ENCODE data around the gene MSI1.
A peak's percentile ranks its signal among the peaks of the same experiment; 100 is the strongest.

Gene MSI1

GRCh38 chr12:120377611-120378010 is 8.6 kb upstream of the MSI1 start:
- no peak for DNase-seq

DNA sequence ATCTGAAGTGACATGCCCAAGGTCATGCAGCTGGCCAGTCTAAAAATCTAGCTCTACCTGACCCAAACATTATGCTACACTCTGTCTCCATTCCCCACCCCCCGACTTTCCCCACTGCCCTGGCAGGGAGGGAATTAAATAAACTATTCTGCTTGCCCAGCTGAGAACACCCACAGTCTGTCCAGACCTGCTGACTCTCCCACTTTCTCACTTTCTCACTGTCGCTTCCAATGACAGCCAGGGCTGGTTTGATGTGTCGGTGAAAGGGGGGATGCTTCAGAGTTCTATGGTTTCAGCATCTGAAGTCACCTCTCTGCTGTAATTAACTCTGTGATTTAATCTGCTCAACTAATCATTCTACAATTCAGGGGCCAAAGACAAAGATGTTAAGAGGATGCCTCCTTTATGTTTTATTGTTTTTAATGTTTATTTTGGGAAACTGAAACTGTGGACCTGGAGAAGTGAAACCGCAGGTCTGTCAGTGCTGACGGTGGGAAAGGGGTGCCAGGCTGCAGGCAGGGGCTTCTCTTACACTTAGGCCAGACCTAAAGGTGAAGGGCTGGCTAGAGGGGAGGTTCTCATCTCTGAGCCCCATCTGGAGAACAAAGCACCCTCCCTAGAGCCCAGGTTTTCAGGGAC is 8.1 kb upstream of the MSI1 start:
- no peak for DNase-seq

DNA sequence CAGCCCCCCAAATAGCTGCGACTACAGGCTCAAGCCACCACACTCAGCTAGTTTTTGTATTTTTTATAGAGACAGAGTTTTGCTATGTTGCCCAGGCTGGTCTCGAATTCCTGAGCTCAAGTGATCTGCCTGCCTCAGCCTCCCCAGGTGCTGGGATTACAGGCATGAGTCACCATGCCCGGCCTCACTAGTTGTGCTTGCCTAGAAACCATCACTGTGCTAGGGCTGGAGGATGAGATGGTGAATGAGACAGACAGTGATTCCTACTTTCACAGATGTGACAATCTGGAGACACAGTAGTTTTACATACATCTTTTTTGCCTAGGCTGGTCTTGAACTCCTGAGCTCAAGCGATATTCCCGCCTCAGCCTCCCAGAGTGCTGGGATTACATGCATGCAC is 7.5 kb upstream of the MSI1 start:
- DNase-seq: no peak

DNA sequence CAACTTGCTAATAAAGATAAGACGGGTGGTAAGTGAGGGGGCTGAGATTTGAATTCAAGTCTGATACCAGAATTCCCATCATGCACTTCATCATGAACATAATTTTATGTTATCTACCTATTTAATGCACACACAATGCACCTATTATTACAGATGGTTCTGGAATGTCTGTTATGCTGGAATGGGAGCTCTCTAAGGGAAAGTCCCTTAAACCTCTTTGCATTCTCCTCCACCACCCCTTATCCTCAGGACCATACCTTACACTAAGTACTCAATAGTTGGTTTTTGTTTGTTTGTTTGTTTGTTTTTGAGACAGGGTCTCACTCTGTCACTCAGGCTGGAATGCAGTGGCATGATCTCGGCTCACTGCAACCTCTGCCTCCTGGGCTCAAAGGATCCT is 7.0 kb upstream of the MSI1 start:
- DNase-seq: no peak

DNA sequence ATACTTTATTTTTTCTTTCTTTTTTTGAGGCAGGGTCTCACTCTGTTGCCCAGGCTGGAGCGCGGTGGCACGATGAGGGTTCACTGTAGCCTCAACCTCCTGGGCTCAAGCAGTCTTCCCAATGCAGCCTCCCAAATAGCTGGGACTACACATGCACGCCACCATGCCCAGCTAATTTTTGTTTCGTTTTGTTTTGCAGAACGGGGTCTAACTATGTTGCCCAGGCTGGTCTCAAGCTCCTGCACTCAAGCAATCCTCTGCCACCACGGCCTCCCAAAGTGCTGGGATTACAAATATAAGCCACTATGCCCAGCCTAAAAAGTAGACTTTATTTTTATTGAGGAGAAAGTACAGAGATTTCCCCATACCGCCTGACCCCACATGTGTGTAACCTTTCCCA is 4.7 kb upstream of the MSI1 start:
- no peak for DNase-seq

- DNase-seq: no peak
These were observed 1.6 kb upstream of the MSI1 start for GRCh38 chr12:120370343-120371243.

- no peak for DNase-seq
These were observed 809 bp upstream of the MSI1 start for GRCh38 chr12:120369603-120370342.

DNA sequence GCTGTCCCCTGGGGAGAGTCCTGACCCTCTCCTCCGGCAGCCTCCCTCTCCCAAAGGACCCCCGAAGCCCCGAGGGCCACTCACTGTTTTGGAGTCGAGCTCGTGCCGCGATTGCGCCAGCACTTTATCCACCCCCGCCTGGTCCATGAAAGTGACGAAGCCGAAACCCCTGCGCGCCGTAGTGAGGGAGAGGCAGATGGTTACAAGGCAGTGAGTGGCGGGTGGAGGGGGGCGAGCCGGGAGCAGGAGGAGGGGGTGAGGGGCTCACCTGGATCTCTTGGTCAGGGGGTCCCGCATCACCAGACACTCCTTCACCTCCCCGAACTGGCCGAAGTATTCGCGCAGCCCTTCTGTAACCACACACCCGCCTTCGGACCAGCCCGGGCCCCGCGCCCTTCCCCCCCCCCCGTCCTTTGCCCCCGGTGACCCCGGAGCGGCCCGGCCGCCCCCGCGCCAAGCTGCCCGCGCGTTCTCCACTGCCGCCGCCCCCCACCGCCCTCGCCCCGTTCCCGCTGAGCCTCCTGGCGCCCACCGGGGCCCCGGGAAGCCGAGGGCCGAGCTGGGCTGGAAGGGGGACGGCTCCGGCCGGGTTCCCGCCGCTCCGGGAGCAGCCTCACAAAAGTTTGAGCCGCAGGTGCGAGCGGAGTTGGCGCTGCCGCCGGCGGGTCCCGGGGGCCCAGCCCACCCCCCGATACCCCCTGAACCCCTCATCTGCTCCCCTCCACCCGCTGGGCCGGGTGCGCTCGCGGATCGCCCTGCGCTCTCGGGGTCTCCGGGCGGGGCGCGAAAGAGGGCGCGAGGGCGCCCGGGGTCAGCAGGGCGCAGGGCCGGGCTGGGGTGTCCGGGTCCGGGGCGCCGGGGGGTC is 808 bp downstream of the MSI1 start:
- peak in 11 of 51 donors; percentile 4 to 49 (median 15) for DNase-seq

- DNase-seq: peak in 6 of 51 donors; percentile 5 to 31 (median 16)
These were observed 1.6 kb downstream of the MSI1 start for GRCh38 chr12:120367233-120367923.

- peak in 6 of 51 donors; percentile 4 to 31 (median 15) for DNase-seq
These were observed 2.1 kb downstream of the MSI1 start for GRCh38 chr12:120366845-120367232.

GRCh38 chr12:120366341-120366705 is 2.6 kb downstream of the MSI1 start:
- peak in 1 of 51 donors; percentile 27 for DNase-seq

DNA sequence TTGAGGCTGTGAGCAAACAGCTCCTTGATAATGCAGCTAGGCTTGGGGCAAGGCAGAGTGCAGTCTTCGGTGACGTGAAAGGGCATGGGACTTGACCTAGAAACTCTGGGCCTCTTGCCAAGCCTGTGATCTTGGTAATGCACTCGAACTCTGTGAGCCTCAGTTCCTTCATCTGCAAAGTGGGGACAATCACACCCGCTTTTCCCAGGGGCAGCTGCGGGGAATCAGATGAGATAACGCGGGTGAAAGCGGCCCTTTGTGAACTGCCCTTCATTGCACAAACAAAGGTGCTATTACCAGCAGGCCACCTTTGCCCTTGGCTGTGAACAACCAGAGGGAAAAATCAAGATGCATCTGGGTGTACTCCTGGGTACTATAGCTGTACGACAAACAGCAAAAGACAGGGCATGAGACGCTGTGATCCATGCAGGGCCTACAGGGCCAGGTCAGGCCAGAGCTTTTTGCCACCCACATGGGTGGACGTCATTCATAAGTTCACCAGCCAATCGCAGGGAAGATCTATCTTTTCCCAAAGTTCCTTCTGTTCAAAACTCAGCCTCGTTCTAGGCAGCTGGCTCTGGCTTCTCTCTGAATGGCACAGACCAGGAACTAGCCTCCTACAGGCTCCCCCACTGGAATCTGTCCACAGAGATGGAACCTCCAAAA is 3.2 kb downstream of the MSI1 start:
- DNase-seq: peak in 22 of 51 donors; percentile 8 to 64 (median 31)

DNA sequence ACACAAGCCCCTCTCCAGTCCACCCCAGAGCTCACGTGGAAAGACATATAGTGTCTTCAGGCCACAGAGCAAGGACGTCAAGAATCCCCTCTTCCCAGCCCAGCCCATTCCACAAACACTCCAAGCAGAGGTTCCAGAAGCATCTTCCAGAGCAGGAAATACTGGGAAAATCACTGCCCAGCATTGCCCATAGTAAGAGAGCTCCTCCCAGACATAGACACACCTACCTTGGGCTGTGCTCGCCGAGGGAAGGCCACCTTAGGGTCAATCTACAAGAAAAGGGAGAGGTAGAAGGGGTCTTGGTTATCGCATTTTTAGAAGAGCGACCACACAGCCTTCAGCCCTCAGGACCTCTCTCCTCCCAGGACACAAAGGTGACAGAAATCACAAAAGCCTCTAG is 4.5 kb downstream of the MSI1 start:
- DNase-seq: no peak

DNA sequence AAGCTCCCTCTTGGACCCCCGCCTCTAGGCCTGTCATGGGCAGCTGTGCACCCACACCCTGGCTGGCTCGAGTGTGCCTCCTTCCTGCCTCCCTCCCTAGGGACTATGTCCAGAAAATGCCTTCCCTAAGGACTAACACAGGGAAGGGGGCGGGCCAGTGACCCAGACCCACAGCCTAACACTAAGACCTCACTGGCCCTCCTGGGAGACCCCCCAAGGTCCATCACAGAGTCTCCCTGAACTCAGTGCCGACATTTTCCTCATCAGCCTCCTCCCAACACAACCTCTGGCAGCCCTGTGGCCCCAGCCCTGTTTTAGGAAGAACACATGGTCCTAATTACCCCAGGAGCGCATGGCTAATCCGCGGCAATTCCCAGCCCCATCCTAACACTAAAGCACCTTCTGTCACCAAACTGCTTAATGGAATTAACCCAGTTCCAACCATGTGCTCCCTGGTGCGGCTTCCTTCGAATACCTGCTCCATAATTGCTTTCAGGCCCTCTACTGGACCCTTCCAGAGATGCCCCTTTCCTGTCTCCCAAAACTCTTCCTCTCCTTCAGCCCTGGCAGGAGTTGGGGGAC is 5.6 kb downstream of the MSI1 start:
- DNase-seq: peak in 1 of 51 donors; percentile 2

GRCh38 chr12:120362516-120363273 is 6.3 kb downstream of the MSI1 start:
- no peak for DNase-seq

DNA sequence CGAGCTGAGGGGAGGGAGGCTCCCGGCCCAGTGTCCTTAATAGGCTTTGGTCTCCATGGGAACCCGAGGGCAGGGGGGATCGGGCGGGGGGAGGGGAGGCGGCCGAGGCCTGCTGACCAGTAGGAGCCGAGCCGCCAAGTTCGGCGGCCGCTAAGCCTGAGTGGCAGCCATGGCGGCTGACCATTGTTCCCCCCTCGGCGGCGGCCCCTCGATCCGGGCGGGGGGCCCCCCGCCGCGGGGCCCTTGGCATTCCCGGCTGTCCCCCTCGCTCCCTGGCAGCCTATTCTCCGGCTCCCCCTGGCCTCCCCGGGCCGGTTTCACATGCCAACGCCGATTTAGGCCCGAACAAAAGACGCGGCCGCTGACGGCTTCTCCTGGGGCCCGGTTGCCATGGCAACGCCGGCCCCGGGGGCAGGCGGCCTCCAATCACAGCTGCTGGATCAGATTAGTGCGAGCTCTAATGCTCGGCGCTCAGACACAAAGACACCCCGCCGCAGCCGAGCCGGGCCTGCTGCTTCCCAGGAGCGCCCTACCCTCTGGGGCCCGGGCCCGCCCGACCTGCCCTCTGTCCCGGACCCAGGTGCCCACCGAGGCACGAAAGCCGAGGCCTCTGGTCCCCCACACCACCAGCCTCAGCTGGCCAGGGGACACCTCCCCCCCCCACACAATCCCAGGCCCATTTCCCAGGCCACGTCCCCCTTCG is 7.3 kb downstream of the MSI1 start:
- DNase-seq: peak; percentile 14 to 93 (median 79)

GRCh38 chr12:120359128-120359527 is 9.8 kb downstream of the MSI1 start:
- DNase-seq: no peak

GRCh38 chr12:120358412-120359100 is 10.4 kb downstream of the MSI1 start:
- DNase-seq: no peak

Data from hypothalamus (tissue), 51 donors.